HAP-1 (cell line): ENCODE data around the gene RTL10.

Experiments used
- DNase-seq, 2 experiments: peaks; one replicate each; pipeline ENCODE4 v3.0.0-alpha.2; 2016 to 2020; ENCODE audit warnings: low spot score in 2 of 2
- H3K27me3 ChIP-seq: fragments of 250-450 bp; sonication (Bioruptor Pico); 2 replicates; pipeline ENCODE4 v1.5.1; 2020; ENCODE audit warnings: low read depth, mild to moderate bottlenecking, moderate library complexity
- H3K36me3 ChIP-seq: fragments of 250-450 bp; sonication (Bioruptor Pico); replicated peaks from 2 replicates; pipeline ENCODE4 v1.5.1; 2020; ENCODE audit warnings: mild to moderate bottlenecking
- H3K4me1 ChIP-seq: fragments of 250-450 bp; sonication (Bioruptor Pico); 2 replicates; pipeline ENCODE4 v1.5.1; 2020; ENCODE audit warnings: mild to moderate bottlenecking
- H3K4me3 ChIP-seq: fragments of 250-450 bp; sonication (Bioruptor Pico); 2 replicates; pipeline ENCODE4 v1.5.1; 2020; ENCODE audit warnings: mild to moderate bottlenecking, moderate library complexity
- H3K9me3 ChIP-seq: fragments of 250-450 bp; sonication (Bioruptor Pico); 2 replicates; pipeline ENCODE4 v1.5.1; 2020; ENCODE audit warnings: mild to moderate bottlenecking, moderate library complexity
- in situ Hi-C: fragments of 300-500 bp; cut with MboI; formaldehyde crosslinking; loops from 3 replicates; pipeline ENCODE4 v1.14.3; 2020; ENCODE audit warnings: low sequenced_read_pairs, inconsistent platforms, mixed read lengths

RTL10 gene

GRCh38 chr22:19854778-19855503 is at the start of gene RTL10, which contains the start of gene GNB1L:
RTL10 (minus strand) TSS chr22:19854874; CDS start chr22:19852261, 2,613 bp downstream.
GNB1L (minus strand) TSS chr22:19854874; CDS start chr22:19821355, 33,519 bp downstream.
- Histone ChIP-seq H3K4me1 (peaks cover 12% of the 10 kb centered on the region), H3K36me3 (peaks cover 29% of the 10 kb centered on the region), H3K4me3 (peak within 1 kb of the TSS; percentile 83), H3K9me3 (no peaks in the 10 kb centered on the region), H3K27me3 (no peaks in the 10 kb centered on the region)
- in situ Hi-C loops = loop anchor here (25.0 kb wide), 1 partner anchor 418 kb away; the partner anchor contains the start of genes C22orf39, HIRA and MRPL40
- DNase-seq = peak; percentile 95 to 97

- Histone ChIP-seq H3K36me3 (no peaks in the 10 kb centered on the region), H3K27me3 (no peaks in the 10 kb centered on the region), H3K4me1 (no peaks in the 10 kb centered on the region), H3K4me3 (no peak overlapping the region), H3K9me3 (no peaks in the 10 kb centered on the region)
- DNase-seq = no peak
- in situ Hi-C loops = no loop called here
Measured at GRCh38 chr22:19904174-19904856, 49.6 kb upstream of the RTL10 start.

- in situ Hi-C loops = no loop called here
- no peaks in the 10 kb centered on the region for H3K36me3 ChIP-seq
- H3K27me3 ChIP-seq = no peaks in the 10 kb centered on the region
- DNase-seq = no peak
- H3K4me3 ChIP-seq = no peak overlapping the region
- no peaks in the 10 kb centered on the region for H3K9me3 ChIP-seq
- H3K4me1 ChIP-seq = no peaks in the 10 kb centered on the region
Measured at GRCh38 chr22:19903513-19903912, 48.8 kb upstream of the RTL10 start.

GRCh38 chr22:19903031-19903430 is 48.4 kb upstream of the RTL10 start:
- in situ Hi-C loops = no loop called here
- H3K4me3 ChIP-seq = no peak overlapping the region
- no peaks in the 10 kb centered on the region for H3K4me1 ChIP-seq
- DNase-seq = no peak
- H3K9me3 ChIP-seq = no peaks in the 10 kb centered on the region
- H3K27me3 ChIP-seq = no peaks in the 10 kb centered on the region
- no peaks in the 10 kb centered on the region for H3K36me3 ChIP-seq

GRCh38 chr22:19902245-19902715 is 47.6 kb upstream of the RTL10 start:
- H3K4me3 ChIP-seq = no peak overlapping the region
- H3K9me3 ChIP-seq = no peaks in the 10 kb centered on the region
- in situ Hi-C loops = no loop called here
- no peaks in the 10 kb centered on the region for H3K36me3 ChIP-seq
- no peaks in the 10 kb centered on the region for H3K27me3 ChIP-seq
- no peaks in the 10 kb centered on the region for H3K4me1 ChIP-seq
- no peak for DNase-seq

GRCh38 chr22:19901577-19902244 is 47.0 kb upstream of the RTL10 start:
- DNase-seq = no peak
- Histone ChIP-seq H3K4me3 (no peak overlapping the region), H3K27me3 (no peaks in the 10 kb centered on the region), H3K4me1 (no peaks in the 10 kb centered on the region), H3K36me3 (no peaks in the 10 kb centered on the region), H3K9me3 (no peaks in the 10 kb centered on the region)
- in situ Hi-C loops = no loop called here

- H3K27me3 ChIP-seq = no peaks in the 10 kb centered on the region
- H3K9me3 ChIP-seq = no peaks in the 10 kb centered on the region
- H3K36me3 ChIP-seq = no peaks in the 10 kb centered on the region
- in situ Hi-C loops = no loop called here
- no peak overlapping the region for H3K4me3 ChIP-seq
- H3K4me1 ChIP-seq = no peaks in the 10 kb centered on the region
- no peak for DNase-seq
Measured at GRCh38 chr22:19900707-19901436, 46.2 kb upstream of the RTL10 start.

- H3K36me3 ChIP-seq = no peaks in the 10 kb centered on the region; the same call in 1 of the 2 replicates
- in situ Hi-C loops = no loop called here
- no peak for DNase-seq
- H3K4me3 ChIP-seq = no peak overlapping the region
- H3K4me1 ChIP-seq = no peaks in the 10 kb centered on the region
- H3K27me3 ChIP-seq = no peaks in the 10 kb centered on the region
- no peaks in the 10 kb centered on the region for H3K9me3 ChIP-seq
Measured at GRCh38 chr22:19898831-19899567, 44.3 kb upstream of the RTL10 start.

GRCh38 chr22:19898145-19898544 is 43.5 kb upstream of the RTL10 start:
- H3K4me1 ChIP-seq = no peaks in the 10 kb centered on the region
- no peaks in the 10 kb centered on the region for H3K27me3 ChIP-seq
- in situ Hi-C loops = no loop called here

GRCh38 chr22:19897726-19898125 is 43.1 kb upstream of the RTL10 start:
- H3K36me3 ChIP-seq = no peaks in the 10 kb centered on the region; the same call in 1 of the 2 replicates
- no peaks in the 10 kb centered on the region for H3K27me3 ChIP-seq
- in situ Hi-C loops = no loop called here
- no peaks in the 10 kb centered on the region for H3K4me1 ChIP-seq
- no peaks in the 10 kb centered on the region for H3K9me3 ChIP-seq
- H3K4me3 ChIP-seq = no peak overlapping the region
- no peak for DNase-seq

More at GRCh38 chr22:19898145-19898544, 43.5 kb upstream of the RTL10 start:
- Histone ChIP-seq H3K9me3 (no peaks in the 10 kb centered on the region), H3K36me3 (no peaks in the 10 kb centered on the region; the same call in 1 of the 2 replicates), H3K4me3 (no peak overlapping the region)
- DNase-seq = no peak

GRCh38 chr22:19896665-19897355 is 42.1 kb upstream of the RTL10 start:
- H3K4me1 ChIP-seq = peaks cover 1% of the 10 kb centered on the region
- H3K4me3 ChIP-seq = no peak overlapping the region
- no peak for DNase-seq
- in situ Hi-C loops = no loop called here
- no peaks in the 10 kb centered on the region; the same call in 1 of the 2 replicates for H3K36me3 ChIP-seq
- H3K9me3 ChIP-seq = no peaks in the 10 kb centered on the region
- no peaks in the 10 kb centered on the region for H3K27me3 ChIP-seq

GRCh38 chr22:19895160-19895849 is 40.6 kb upstream of the RTL10 start:
- Histone ChIP-seq H3K4me1 (peaks cover 7% of the 10 kb centered on the region), H3K4me3 (no peak overlapping the region), H3K9me3 (no peaks in the 10 kb centered on the region), H3K36me3 (no peaks in the 10 kb centered on the region; the same call in 1 of the 2 replicates), H3K27me3 (no peaks in the 10 kb centered on the region)
- DNase-seq = no peak
- in situ Hi-C loops = no loop called here
